CD14-positive monocyte (primary cell): ENCODE measurements around the gene DDA1. TPM values are rescaled to one million over a fixed set of nuclear protein-coding genes. Genes with fewer than 3 reads are reported as not detected.

Experiments used
- DNase-seq, 3 donors: peaks; one replicate each; pipeline ENCODE4 v3.0.0-alpha.2; 2011 to 2022
- H2AFZ ChIP-seq: 2 replicates; pipeline ENCODE4 v1.6.0; 2012; ENCODE audit warnings: mild to moderate bottlenecking, low read depth, low read length, inconsistent platforms; ENCODE audit not compliant: insufficient read depth, poor library complexity, severe bottlenecking
- H3K27ac ChIP-seq, 2 donors: 1 replicate in 1 of 2; 2 replicates in 1 of 2; pipeline ENCODE4 v1.5.1; 2012 to 2013; ENCODE audit warnings: low read length in 2 of 2, control low read depth in 1 of 2, inconsistent platforms in 1 of 2, low read depth in 1 of 2, mild to moderate bottlenecking in 1 of 2
- H3K27me3 ChIP-seq, 2 donors: one replicate each; pipeline versions ENCODE4 v1.6.0 to v1.6.1; 2011 to 2013; ENCODE audit warnings: low read length in 2 of 2; ENCODE audit not compliant: control insufficient read depth in 2 of 2, insufficient read depth in 2 of 2
- H3K36me3 ChIP-seq, 2 donors: replicated peaks in 1 of 2; 1 replicate in 1 of 2; 2 replicates in 1 of 2; pipeline versions ENCODE4 v1.5.1 to v1.6.1; 2012 to 2013; ENCODE audit warnings: low read length in 2 of 2, control low read depth in 1 of 2, inconsistent platforms in 1 of 2, mild to moderate bottlenecking in 1 of 2; ENCODE audit not compliant: insufficient read depth in 2 of 2, control insufficient read depth in 1 of 2
- H3K4me1 ChIP-seq, 2 donors: 1 replicate in 1 of 2; 2 replicates in 1 of 2; pipeline versions ENCODE4 v1.5.1 to v1.6.1; 2012 to 2013; ENCODE audit warnings: low read length in 2 of 2, control low read depth in 1 of 2, inconsistent platforms in 1 of 2, mild to moderate bottlenecking in 1 of 2, moderate library complexity in 1 of 2; ENCODE audit not compliant: insufficient read depth in 2 of 2, control insufficient read depth in 1 of 2
- H3K4me2 ChIP-seq: replicated peaks from 2 replicates; pipeline ENCODE3; 2012; ENCODE audit warnings: low read length, moderate library complexity, mild to moderate bottlenecking; ENCODE audit not compliant: poor library complexity, severe bottlenecking; ENCODE audit errors: extremely low read depth
- H3K4me3 ChIP-seq, 3 experiments: fragments of 200-600 bp in 1 of 3; sonication (generic) in 1 of 3; replicated peaks in 1 of 3; 1 replicate in 2 of 3; 2 replicates in 1 of 3; pipeline ENCODE4 v1.5.1; 2011 to 2013; ENCODE audit warnings: low read length in 3 of 3, mild to moderate bottlenecking in 3 of 3, control low read depth in 2 of 3, low read depth in 2 of 3, inconsistent platforms in 1 of 3, moderate library complexity in 1 of 3
- H3K79me2 ChIP-seq: 2 replicates; pipeline ENCODE4 v1.6.0; 2012; ENCODE audit warnings: mild to moderate bottlenecking, control low read depth, inconsistent platforms, low read length, moderate library complexity; ENCODE audit not compliant: insufficient read depth
- H3K9ac ChIP-seq: 2 replicates; pipeline ENCODE4 v1.6.0; 2017; ENCODE audit warnings: low read length, mild to moderate bottlenecking; ENCODE audit not compliant: insufficient read depth, poor library complexity, severe bottlenecking
- H3K9me3 ChIP-seq, 2 donors: replicated peaks in 1 of 2; 1 replicate in 1 of 2; 2 replicates in 1 of 2; pipeline versions ENCODE4 v1.5.1 to v1.6.1; 2012 to 2013; ENCODE audit warnings: low read length in 2 of 2, control low read depth in 1 of 2; ENCODE audit not compliant: control insufficient read depth in 1 of 2, insufficient read depth in 1 of 2
- H4K20me1 ChIP-seq: 2 replicates; pipeline ENCODE4 v1.6.0; 2012; ENCODE audit warnings: mild to moderate bottlenecking, low read length, control low read depth, moderate library complexity; ENCODE audit not compliant: insufficient read depth
- H3K27ac Mint-ChIP-seq, 7 donors: one replicate each; pipeline ENCODE4 v1.8.0; 2020; ENCODE audit warnings: mild to moderate bottlenecking in 7 of 7, mixed read lengths in 7 of 7, moderate library complexity in 6 of 7, inconsistent platforms in 2 of 7
- H3K27me3 Mint-ChIP-seq, 3 donors: one replicate each; pipeline ENCODE4 v1.8.0; 2021 to 2022; ENCODE audit warnings: low read depth in 3 of 3, mild to moderate bottlenecking in 3 of 3, mixed read lengths in 3 of 3, moderate library complexity in 3 of 3, inconsistent platforms in 1 of 3
- H3K36me3 Mint-ChIP-seq, 2 donors: one replicate each; pipeline ENCODE4 v1.8.0; 2020; ENCODE audit warnings: mixed read lengths in 2 of 2, inconsistent platforms in 1 of 2, mild to moderate bottlenecking in 1 of 2
- H3K4me1 Mint-ChIP-seq: one replicate; pipeline ENCODE4 v1.8.0; 2020; ENCODE audit warnings: mild to moderate bottlenecking, mixed read lengths
- H3K4me3 Mint-ChIP-seq, 2 donors: one replicate each; pipeline ENCODE4 v1.8.0; 2020; ENCODE audit warnings: mild to moderate bottlenecking in 2 of 2, mixed read lengths in 2 of 2, moderate library complexity in 1 of 2
- H3K9me3 Mint-ChIP-seq, 7 donors: one replicate each; pipeline ENCODE4 v1.8.0; 2020 to 2022; ENCODE audit warnings: mixed read lengths in 7 of 7, mild to moderate bottlenecking in 6 of 7, moderate library complexity in 6 of 7, inconsistent platforms in 2 of 7
- CTCF ChIP-seq: fragments of 200-600 bp; IDR thresholded peaks from one replicate; pipeline ENCODE4 v1.8.0; 2022; ENCODE audit warnings: antibody characterized with exemption, mild to moderate bottlenecking
- WGBS: methylation state at CpG from one replicate; pipeline ENCODE4 v1.1.5; 2013; ENCODE audit warnings: missing lambda C conversion rate; ENCODE audit not compliant: insufficient coverage; 5-methylcytosine and 5-hydroxymethylcytosine counted together
- intact Hi-C, 2 donors: fragments of 100-400 bp; cut with micrococcal nuclease; formaldehyde crosslinking; loops; one replicate each; pipeline versions ENCODE4 v1.15.0 to v1.15.1; 2023
- polyA plus RNA-seq, 3 donors: library from polyadenylated mRNA; depleted of rRNA in 1 of 3; unstranded in 2 of 3; stranded (reverse) in 1 of 3; fragments of 300-500 nt in 2 of 3; fragments of >200 nt in 1 of 3; fragmentation: Illumina TruSeq in 2 of 3; gene quantifications; 1 replicate in 2 of 3; 2 replicates in 1 of 3; pipeline ENCODE4 v1.2.3, GENCODE V29; 2012 to 2021

The DDA1 gene
- polyA plus RNA-seq, 3 donors: 22.5 to 49.5 (median 23.8) TPM

- TF ChIP-seq CTCF: no peak
- H3K9ac ChIP-seq: peak within 1 kb of the TSS; percentile 65
- peak within 1 kb of the TSS; percentile 93 for H2AFZ ChIP-seq
- H3K4me1 ChIP-seq: peaks cover 42 to 61% of the 10 kb centered on the region in 2 donors
- no peaks in the 10 kb centered on the region for H3K9me3 ChIP-seq
- peak within 1 kb of the TSS; percentile 69 to 94 (median 90) for H3K4me3 ChIP-seq
- WGBS: under 1% methylated on average over 40 of the region's 41 CpGs
- peak; percentile 91 to 96 (median 96) for DNase-seq
- peak within 1 kb of the TSS; percentile 82 to 90 for H3K27ac ChIP-seq
- H3K27me3 Mint-ChIP-seq: peaks cover 0 to 1% (median 0%) of the 10 kb centered on the region in 3 donors
- H3K36me3 ChIP-seq: peaks cover 4 to 6% of the 10 kb centered on the region in 2 donors
- peaks cover 34% of the 10 kb centered on the region for H3K4me1 Mint-ChIP-seq
- peaks cover 13 to 20% of the 10 kb centered on the region in 2 donors for H3K36me3 Mint-ChIP-seq
- peak within 1 kb of the TSS; percentile 89 to 97 (median 92) for H3K27ac Mint-ChIP-seq
- H3K4me3 Mint-ChIP-seq: peak within 1 kb of the TSS; percentile 95 to 99
- H3K4me2 ChIP-seq: peak within 1 kb of the TSS; percentile 91
- no peaks in the 10 kb centered on the region for H3K27me3 ChIP-seq
- intact Hi-C loops: loop anchor here in 1 of 2 donors (5.0 kb wide), 1 partner anchor 35 kb away; the partner anchor contains the start of gene ABHD8
- H3K79me2 ChIP-seq: peaks cover 16% of the 10 kb centered on the region
- H4K20me1 ChIP-seq: peaks cover 5% of the 10 kb centered on the region
- peaks cover 0 to 7% (median 4%) of the 10 kb centered on the region in 7 donors for H3K9me3 Mint-ChIP-seq
These were observed 27.7 kb downstream of the DDA1 start, which contains the start of gene GTPBP3 for GRCh38 chr19:17336872-17337674. TSS of gene GTPBP3 (plus strand) at chr19:17337553. CDS start at chr19:17337612, 59 bp downstream.

GRCh38 chr19:17337675-17338432 is 28.5 kb downstream of the DDA1 start:
- peak overlapping the region; percentile 93 for H2AFZ ChIP-seq
- intact Hi-C loops: loop anchor here in 1 of 2 donors (5.0 kb wide), 1 partner anchor 36 kb away; the partner anchor contains the start of gene ABHD8
- DNase-seq: peak in 1 of 3 donors; percentile 10
- Mint-ChIP-seq H3K4me1 (peaks cover 34% of the 10 kb centered on the region), H3K36me3 (peaks cover 11 to 17% of the 10 kb centered on the region in 2 donors), H3K27me3 (peaks cover 0 to 1% (median 0%) of the 10 kb centered on the region in 3 donors), H3K4me3 (peak overlapping the region; percentile 95 to 99), H3K9me3 (peaks cover 0 to 1% (median under 1%) of the 10 kb centered on the region in 7 donors), H3K27ac (peak overlapping the region in 6 of 7 donors; percentile 37 to 95 (median 74))
- peak overlapping the region; percentile 69 to 94 (median 90) for H3K4me3 ChIP-seq
- no peaks in the 10 kb centered on the region for H3K27me3 ChIP-seq
- no peak for TF ChIP-seq CTCF
- peak overlapping the region in 1 of 2 donors; percentile 17 for H3K27ac ChIP-seq
- H4K20me1 ChIP-seq: no peaks in the 10 kb centered on the region
- peaks cover 16% of the 10 kb centered on the region for H3K79me2 ChIP-seq
- peak overlapping the region; percentile 91 for H3K4me2 ChIP-seq
- peak overlapping the region; percentile 65 for H3K9ac ChIP-seq
- WGBS: 6% methylated on average over 50 of the region's 50 CpGs
- no peaks in the 10 kb centered on the region for H3K9me3 ChIP-seq
- peaks cover 4 to 6% of the 10 kb centered on the region in 2 donors for H3K36me3 ChIP-seq
- H3K4me1 ChIP-seq: peaks cover 42 to 59% of the 10 kb centered on the region in 2 donors
